ENCODE measurements around the gene CTSW.

DNA sequence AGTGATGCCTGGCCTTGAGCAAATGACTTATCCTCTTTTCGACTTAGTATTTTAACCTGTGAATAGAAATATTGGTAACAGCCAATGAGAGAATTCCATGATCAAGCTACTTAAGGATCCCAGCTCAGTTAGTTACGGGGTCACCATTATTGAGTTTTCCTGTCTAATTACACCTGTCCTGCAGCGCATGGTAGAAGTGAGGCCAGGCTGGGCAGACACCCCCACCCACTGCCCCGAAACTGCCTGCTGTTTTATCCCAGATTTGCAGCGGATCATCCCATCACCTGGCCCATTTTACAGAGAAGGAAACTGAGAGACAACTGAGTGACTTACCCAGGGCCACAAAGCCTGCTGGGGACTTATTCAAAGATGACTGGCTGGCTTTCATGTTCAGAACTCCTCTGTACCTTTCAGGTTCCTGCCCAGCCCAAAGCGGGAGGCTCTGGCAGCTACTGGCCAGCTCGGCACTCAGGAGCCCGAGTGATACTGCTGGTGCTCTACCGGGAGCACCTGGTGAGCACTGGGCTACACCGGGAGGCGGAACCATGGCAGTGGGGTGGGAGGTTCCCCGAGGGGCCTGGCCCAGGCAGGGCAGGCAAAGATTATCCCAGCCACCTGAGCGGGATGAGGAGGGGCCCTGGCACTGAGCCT lies 18.0 kb upstream of the CTSW start:
- TF ChIP-seq, protein P1, sequence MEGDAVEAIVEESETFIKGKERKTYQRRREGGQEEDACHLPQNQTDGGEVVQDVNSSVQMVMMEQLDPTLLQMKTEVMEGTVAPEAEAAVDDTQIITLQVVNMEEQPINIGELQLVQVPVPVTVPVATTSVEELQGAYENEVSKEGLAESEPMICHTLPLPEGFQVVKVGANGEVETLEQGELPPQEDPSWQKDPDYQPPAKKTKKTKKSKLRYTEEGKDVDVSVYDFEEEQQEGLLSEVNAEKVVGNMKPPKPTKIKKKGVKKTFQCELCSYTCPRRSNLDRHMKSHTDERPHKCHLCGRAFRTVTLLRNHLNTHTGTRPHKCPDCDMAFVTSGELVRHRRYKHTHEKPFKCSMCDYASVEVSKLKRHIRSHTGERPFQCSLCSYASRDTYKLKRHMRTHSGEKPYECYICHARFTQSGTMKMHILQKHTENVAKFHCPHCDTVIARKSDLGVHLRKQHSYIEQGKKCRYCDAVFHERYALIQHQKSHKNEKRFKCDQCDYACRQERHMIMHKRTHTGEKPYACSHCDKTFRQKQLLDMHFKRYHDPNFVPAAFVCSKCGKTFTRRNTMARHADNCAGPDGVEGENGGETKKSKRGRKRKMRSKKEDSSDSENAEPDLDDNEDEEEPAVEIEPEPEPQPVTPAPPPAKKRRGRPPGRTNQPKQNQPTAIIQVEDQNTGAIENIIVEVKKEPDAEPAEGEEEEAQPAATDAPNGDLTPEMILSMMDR (IDR thresholded peaks at IDR 0.05; ENCODE audit: poor library complexity, severe bottlenecking) = no peak
- TF ChIP-seq EZH2 (IDR thresholded peaks at IDR 0.05; ENCODE audit: borderline replicate concordance, insufficient read depth, low read length, poor library complexity, severe bottlenecking) = no peak

Data from neural cell (in vitro differentiated cells).